Heart left ventricle (tissue), 13 donors: Measurements from ENCODE around the gene TNK2.

Source experiments
- POLR2A ChIP-seq, 2 donors: fragments of 450-650 bp; IDR thresholded peaks; one replicate each; pipeline ENCODE4 v1.6.1; 2017; ENCODE audit warnings: antibody characterized with exemption in 2 of 2, mild to moderate bottlenecking in 2 of 2, moderate library complexity in 2 of 2
- TF ChIP-seq, protein P1 (sequence below), 12 donors: fragments of 200-600 bp; sonication (generic) in 4 of 12; IDR thresholded peaks; one replicate each; pipeline versions ENCODE4 v1.5.0 to v1.8.0; 2018 to 2022; ENCODE audit warnings: antibody characterized with exemption in 12 of 12, mild to moderate bottlenecking in 5 of 12
- donor health status: ischemic (EF 13 %, LVEDD 7.1; RV severe dilation, severe dysfunction).
- donor health status: DM: no; HTN: yes; CAD: no.
- donor health status: DM: no; HTN: no; CAD: no.
- donor health status: ischemic (EF 25% LVEDD 6.9; RV normal size, moderate dysfunction).
- donor health status: ischemic (EF 25% LVEDD 5.7; RV mildly dilated, moderate dysfunction).
- donor health status: ischemic (EF 35%, LVEDD 5.7; RV mildly dilated, moderate dysfunction).
- donor health status: nonischemic (EF 11% LVEDD 7.7; RV severe dilation, severe dysfunction).
- donor health status: DM: yes; HTN: yes; CAD: no.
- donor health status: PGD.
- donor health status: ischemic (EF 29% LVEDD 5.4; RV normal size, mild dysfunction).
- donor health status: nonischemic (EF 23%, LVEDD 6.1; RV moderate dilation, normal function).

DNA sequence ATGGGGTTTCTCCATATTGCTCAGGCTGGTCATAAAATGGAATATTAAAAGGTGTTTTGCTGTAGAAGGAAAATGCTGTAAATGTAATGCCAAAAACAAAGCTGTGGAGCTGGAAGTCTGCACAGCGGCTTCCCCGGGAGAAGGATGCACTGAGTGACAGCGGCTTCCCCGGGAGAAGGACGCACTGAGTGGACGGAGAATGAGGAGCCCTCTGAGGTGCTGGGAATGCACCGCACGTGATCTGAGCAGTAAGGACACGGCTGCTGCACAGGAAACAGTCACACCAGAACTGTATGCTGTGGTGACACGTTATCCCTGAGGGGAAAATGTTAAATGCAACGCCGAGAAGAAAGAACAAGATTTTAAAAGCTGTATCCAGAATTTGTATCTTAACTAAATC is 24.6 kb downstream of the TNK2 start:
- TF ChIP-seq, protein P1, sequence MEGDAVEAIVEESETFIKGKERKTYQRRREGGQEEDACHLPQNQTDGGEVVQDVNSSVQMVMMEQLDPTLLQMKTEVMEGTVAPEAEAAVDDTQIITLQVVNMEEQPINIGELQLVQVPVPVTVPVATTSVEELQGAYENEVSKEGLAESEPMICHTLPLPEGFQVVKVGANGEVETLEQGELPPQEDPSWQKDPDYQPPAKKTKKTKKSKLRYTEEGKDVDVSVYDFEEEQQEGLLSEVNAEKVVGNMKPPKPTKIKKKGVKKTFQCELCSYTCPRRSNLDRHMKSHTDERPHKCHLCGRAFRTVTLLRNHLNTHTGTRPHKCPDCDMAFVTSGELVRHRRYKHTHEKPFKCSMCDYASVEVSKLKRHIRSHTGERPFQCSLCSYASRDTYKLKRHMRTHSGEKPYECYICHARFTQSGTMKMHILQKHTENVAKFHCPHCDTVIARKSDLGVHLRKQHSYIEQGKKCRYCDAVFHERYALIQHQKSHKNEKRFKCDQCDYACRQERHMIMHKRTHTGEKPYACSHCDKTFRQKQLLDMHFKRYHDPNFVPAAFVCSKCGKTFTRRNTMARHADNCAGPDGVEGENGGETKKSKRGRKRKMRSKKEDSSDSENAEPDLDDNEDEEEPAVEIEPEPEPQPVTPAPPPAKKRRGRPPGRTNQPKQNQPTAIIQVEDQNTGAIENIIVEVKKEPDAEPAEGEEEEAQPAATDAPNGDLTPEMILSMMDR (IDR thresholded peaks at IDR 0.05) = no peak
- no peak for TF ChIP-seq POLR2A (IDR thresholded peaks at IDR 0.05)
